GM19438 (cell line): ENCODE data around the gene NDUFB8.

Experiments
- ATAC-seq: cut with Tn5 transposase; IDR thresholded peaks from one replicate; pipeline ENCODE4 v1.9.1; 2021; ENCODE audit warnings: low read depth; ENCODE audit not compliant: unreplicated experiment

The NDUFB8 gene

DNA sequence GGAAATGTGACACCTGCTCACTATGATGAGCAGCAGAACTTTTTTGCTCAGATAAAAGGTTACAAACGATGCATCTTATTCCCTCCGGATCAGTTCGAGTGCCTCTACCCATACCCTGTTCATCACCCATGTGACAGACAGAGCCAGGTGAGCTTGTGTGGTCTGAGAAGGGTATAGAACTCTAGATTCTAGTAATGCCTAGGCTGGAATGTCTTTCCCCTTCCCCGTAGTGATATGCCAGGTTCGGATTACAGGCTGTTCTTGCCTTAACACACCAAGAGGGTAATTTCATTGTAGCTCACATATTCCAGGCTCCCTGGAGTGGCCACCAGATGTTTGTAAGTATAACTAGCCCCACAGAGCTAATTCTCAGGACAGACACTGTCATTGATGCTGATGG is 15.3 kb upstream of the NDUFB8 start:
- ATAC-seq = no peak

- no peak for ATAC-seq
Measured at GRCh38 chr10:100537475-100537874, 7.8 kb upstream of the NDUFB8 start.

DNA sequence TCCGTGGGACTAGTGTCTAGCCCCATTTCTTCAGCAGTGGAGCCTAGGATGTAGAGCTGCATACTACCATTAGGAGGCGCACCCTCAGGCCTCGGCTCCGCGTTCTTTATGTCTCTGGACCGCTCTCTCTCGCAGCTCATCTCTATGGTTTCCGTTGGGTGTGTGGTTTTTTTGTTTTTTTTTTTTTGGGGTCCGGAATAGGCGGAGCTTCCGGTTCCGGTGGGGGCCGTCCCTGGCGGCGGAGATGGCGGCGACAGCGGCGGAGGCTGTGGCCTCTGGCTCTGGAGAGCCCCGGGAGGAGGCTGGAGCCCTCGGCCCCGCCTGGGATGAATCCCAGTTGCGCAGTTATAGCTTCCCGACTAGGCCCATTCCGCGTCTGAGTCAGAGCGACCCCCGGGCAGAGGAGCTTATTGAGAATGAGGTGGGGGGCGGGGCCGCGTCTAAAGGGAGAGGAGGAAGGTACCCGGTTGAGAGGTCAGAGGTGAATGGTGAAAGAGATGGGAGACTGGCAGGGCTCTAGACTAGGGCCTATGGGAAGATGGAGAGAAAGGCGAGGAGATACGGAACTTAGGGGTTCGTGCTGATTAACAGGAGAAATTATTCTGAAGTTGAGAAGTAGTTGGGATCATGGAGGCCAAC is 6.2 kb upstream of the NDUFB8 start, which contains the start of gene HIF1AN:
TSS of gene HIF1AN (plus strand) at position 229 of the 639 bp plus-strand sequence. CDS start at position 245, 16 bp downstream.
- peak; percentile 87 for ATAC-seq

GRCh38 chr10:100535338-100535714 is 5.7 kb upstream of the NDUFB8 start:
- ATAC-seq = no peak

- no peak for ATAC-seq
Measured at GRCh38 chr10:100534726-100535125, 5.1 kb upstream of the NDUFB8 start.

GRCh38 chr10:100531761-100532160 is 2.1 kb upstream of the NDUFB8 start:
- no peak for ATAC-seq

DNA sequence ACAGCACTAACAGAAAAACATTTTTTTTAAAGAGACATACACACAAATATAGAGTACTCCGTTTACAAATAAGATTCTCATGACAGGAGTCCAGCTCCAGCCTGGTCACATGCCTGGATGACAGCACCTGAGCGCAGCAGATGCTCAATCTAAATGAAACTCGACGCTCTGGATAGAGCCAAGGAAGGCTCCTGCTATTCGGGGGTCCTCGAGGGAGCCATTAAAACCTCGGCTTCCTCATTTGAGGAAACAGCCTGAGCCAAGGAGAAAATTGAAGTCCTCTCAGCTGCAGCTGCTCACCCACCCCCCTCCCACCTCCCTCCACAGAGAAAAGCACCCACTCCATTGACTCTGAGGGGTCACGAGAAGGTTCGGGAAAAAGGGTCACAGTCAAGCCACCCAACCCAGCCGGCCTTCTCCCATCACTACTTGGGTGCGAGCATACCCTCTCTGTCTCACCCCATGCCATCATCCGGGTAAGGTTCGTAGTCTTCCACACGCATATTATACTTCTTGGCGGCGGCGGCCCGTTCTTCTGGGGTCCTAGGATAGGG is 673 bp downstream of the NDUFB8 start:
- ATAC-seq = no peak

GRCh38 chr10:100528123-100528886 is 1.4 kb downstream of the NDUFB8 start:
- ATAC-seq = no peak

DNA sequence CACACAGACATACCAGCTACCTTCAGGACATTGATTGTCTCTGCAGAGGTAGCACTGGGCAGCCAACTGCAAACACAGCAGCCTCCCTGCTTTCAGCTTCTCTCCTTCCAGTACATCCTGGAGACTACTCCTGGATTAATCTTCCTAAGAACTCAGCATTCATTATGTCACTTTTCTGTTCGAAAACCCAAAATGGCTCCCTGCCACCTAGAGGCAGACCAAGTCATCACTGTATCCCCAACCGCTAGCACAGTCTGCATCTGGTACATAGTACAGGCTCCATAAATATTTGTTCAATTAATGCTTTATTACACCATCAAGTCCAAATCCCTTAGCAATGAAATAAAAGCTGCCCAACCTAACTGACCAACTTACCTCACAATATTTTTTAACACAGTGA is 5.0 kb downstream of the NDUFB8 start:
- ATAC-seq = no peak

- ATAC-seq = no peak
Measured at GRCh38 chr10:100524206-100524605, 5.5 kb downstream of the NDUFB8 start.

GRCh38 chr10:100522945-100523344 is 6.7 kb downstream of the NDUFB8 start:
- no peak for ATAC-seq

- no peak for ATAC-seq
Measured at GRCh38 chr10:100522107-100522801, 7.4 kb downstream of the NDUFB8 start.

GRCh38 chr10:100520811-100521210 is 8.9 kb downstream of the NDUFB8 start:
- no peak for ATAC-seq

GRCh38 chr10:100519311-100520051 is 10.2 kb downstream of the NDUFB8 start, which contains the start of gene SEC31B:
Gene SEC31B (minus strand): TSS chr10:100519861. CDS start chr10:100516952, 2,909 bp downstream.
- ATAC-seq = no peak

DNA sequence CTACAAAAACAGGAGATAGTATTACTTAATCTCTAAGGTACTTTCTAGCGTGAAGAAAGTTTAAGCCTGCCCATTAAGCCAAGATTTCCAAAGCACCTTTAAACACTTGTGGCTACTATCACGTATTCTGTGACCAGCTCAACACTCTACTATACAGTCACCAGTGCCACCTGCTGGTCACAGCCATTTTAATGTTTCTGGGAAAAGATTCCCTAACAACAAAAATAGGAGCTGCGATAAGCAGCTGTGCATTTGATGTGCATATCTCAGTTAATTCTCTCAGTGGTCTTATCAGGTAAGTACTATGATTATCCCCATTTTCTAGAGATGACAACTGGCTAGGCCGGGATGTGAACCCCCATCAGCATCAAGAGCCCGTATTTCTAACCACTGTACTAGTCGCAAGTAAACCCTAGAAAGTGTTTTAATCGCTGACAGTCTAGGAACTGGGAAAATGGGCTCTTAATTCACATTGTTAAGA is 10.9 kb downstream of the NDUFB8 start:
- no peak for ATAC-seq

GRCh38 chr10:100516847-100517246 is 12.8 kb downstream of the NDUFB8 start:
- no peak for ATAC-seq

DNA sequence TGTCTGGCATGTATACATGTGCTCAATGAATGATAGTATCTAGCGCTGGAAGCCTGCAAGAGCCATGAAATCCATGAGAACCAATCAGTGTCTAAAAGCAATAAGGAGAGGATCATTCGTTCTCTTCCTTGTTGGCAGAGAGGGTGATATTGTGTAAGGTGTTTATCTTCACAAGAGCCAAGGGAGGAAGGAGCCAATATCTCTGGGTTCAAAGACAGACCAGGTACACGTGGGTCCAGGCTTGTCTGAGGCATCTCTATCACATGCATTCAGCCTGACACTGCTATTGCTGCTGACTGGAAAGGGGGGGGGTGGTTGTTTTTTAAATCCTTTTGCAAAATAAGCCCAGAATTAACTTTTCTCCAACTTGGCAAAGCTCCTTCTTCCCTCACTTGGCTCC is 14.1 kb downstream of the NDUFB8 start:
- ATAC-seq = no peak

- ATAC-seq = no peak
Measured at GRCh38 chr10:100510533-100511308, 18.9 kb downstream of the NDUFB8 start.

DNA sequence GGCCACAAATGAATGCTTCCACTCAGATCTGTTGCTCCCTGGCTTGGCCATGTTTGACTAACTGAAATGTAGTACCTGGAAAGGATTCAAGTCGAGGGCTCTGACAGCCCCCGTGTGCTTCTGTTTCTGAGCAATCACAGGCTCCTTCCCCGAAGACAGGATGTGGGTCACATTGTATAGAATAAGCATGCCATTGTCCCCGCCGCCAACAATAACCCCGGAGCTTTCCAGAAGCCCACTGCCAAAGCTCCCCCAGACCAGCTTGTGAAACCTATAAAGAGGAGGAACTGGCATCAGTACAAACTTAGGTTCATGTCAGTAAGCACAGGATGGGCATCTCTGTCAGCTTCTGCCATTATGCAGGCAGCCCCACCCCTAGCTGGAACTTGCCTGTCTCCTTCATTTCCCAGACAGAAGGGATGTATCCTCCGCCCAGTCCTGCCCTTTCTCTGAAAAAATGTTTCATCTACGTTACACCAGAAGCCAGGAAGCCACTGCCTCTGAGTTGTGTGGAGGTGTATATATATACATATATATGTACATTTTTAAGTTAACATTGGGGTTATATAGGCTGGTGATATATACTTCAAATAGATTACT is 20.3 kb downstream of the NDUFB8 start:
- no peak for ATAC-seq
